Measurements from ENCODE around the gene FAM204A.

DNA sequence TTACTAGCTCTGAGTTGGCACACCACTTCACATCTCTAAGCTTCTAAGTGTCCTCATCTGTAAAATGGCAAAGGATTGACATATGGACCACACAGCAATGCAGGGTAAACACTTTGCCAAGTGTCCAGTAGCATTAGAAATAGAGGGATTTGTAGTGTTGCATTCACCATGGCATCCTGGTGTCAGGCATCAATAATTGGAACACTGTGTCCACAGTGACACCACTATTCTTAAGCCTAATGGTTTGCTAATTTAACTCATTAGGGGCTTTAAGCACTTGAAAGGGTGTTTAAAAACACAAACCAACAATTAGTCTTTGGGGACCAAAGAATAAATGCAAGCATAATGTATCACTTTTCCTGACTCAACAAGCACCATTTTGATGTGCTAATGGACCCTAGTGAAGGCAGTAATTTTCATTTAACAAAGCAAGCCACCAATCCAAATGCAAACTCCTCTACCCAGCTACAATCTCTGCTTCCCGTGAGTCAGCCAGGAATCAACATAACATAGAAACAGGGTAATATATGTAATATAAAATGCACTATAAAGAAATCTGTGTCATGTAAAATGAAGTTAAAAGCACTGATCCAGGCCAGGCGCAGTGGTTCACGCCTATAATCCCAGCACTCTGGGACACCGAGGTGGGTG lies 75.9 kb downstream of the FAM204A start:
- TF ChIP-seq EP300 (IDR thresholded peaks at IDR 0.05; ENCODE audit: low read depth in 2 of 2, low read length in 2 of 2) (no peak), EP300 (CRISPR knock-in tag; IDR thresholded peaks at IDR 0.05; ENCODE audit: borderline replicate concordance) (no peak), NFYB (CRISPR knock-in tag; IDR thresholded peaks at IDR 0.05) (no peak), NR2F6 (IDR thresholded peaks at IDR 0.05) (no peak), NR2F6 (CRISPR knock-in tag; IDR thresholded peaks at IDR 0.05) (no peak), CEBPG (CRISPR knock-in tag; IDR thresholded peaks at IDR 0.05) (no peak), ZBTB7A (CRISPR knock-in tag; IDR thresholded peaks at IDR 0.05) (no peak)
